ENCODE data around the gene CAMK2B.

Gene CAMK2B

GRCh38 chr7:44167920-44168319 lies 157.5 kb downstream of the CAMK2B start:
- no peak for TF ChIP-seq CTCF (IDR thresholded peaks at IDR 0.05; ENCODE audit: low read depth, low read length)
- DNase-seq (ENCODE audit: low read depth in 2 of 2) = no peak
- H3K4me3 ChIP-seq (replicated peaks in 1 of 2; ENCODE audit: low read depth in 2 of 2, low read length in 2 of 2) = no peak overlapping the region
